Astrocyte of the cerebellum (primary cell): ENCODE data around the gene ARL13B.
"Not testable (repeated sequence)": the region's sequence is repeated elsewhere in the genome, so short reads cannot be mapped to it uniquely, and the experiment has no call there.

Experiments
- DNase-seq: peaks from one replicate; pipeline ENCODE4 v3.0.0-alpha.2; 2011; ENCODE audit warnings: low read depth
- H3K4me3 ChIP-seq: 2 replicates; pipeline ENCODE4 v1.5.1; 2011; ENCODE audit warnings: mild to moderate bottlenecking, low read depth, low read length, moderate library complexity
- in situ Hi-C: cut with HindIII; loops from 2 replicates; pipeline ENCODE4 v1.10.0; 2017; ENCODE audit warnings: low sequenced_read_pairs
- TF ChIP-seq, protein P1 (sequence below): IDR thresholded peaks from 2 replicates; pipeline ENCODE4 v1.5.1; 2012; ENCODE audit warnings: low read length, low read depth, moderate library complexity, mild to moderate bottlenecking; ENCODE audit errors: missing control alignments

ARL13B gene

DNA sequence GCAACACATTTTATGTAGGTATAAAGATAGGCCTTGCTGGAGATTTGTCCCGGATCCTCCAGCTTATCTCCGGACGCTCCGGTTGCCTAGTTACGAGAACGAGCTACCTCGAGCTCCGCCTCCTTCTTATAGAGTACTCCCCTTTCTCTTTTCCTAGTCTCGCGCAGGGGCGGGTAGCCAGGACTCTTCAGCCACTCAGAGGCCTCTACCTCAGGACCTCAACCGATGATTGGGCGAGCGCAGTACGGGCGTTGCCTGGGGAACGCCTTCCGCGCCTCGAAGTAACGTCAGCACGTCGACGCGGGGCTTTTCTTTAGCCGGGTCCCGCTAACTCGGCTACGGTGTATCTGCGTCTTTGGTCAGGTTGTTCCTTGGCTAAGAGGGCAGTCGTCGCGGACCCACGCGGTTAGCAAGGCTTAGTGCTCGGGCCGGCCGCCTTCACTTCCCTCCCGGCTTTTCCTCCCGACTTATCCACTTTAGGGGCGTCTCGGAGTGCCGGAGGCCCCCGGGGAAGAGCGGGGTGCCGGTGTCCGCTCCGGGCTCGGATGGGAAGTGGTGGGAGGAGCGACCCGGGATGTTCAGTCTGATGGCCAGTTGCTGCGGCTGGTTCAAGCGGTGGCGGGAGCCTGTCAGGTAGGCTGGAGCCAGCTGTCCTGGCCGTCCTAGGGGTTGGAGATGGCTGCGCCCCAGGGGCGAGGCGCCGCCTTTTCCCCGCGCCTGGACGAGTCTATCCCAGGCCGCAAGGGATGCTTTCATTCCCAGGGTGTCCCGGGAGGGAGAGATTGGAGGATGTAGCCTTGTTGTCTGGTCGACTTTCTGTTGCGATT is at the start of gene ARL13B:
Gene ARL13B, plus strand, starts transcription at position 306 of the 827 bp plus-strand sequence. Its CDS starts 269 bp downstream, at position 575.
- TF ChIP-seq, protein P1, sequence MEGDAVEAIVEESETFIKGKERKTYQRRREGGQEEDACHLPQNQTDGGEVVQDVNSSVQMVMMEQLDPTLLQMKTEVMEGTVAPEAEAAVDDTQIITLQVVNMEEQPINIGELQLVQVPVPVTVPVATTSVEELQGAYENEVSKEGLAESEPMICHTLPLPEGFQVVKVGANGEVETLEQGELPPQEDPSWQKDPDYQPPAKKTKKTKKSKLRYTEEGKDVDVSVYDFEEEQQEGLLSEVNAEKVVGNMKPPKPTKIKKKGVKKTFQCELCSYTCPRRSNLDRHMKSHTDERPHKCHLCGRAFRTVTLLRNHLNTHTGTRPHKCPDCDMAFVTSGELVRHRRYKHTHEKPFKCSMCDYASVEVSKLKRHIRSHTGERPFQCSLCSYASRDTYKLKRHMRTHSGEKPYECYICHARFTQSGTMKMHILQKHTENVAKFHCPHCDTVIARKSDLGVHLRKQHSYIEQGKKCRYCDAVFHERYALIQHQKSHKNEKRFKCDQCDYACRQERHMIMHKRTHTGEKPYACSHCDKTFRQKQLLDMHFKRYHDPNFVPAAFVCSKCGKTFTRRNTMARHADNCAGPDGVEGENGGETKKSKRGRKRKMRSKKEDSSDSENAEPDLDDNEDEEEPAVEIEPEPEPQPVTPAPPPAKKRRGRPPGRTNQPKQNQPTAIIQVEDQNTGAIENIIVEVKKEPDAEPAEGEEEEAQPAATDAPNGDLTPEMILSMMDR, result no peak
- H3K4me3 ChIP-seq, result peak within 1 kb of the TSS; percentile 81
- DNase-seq, result peak; percentile 96
- in situ Hi-C loops, result no loop called here

DNA sequence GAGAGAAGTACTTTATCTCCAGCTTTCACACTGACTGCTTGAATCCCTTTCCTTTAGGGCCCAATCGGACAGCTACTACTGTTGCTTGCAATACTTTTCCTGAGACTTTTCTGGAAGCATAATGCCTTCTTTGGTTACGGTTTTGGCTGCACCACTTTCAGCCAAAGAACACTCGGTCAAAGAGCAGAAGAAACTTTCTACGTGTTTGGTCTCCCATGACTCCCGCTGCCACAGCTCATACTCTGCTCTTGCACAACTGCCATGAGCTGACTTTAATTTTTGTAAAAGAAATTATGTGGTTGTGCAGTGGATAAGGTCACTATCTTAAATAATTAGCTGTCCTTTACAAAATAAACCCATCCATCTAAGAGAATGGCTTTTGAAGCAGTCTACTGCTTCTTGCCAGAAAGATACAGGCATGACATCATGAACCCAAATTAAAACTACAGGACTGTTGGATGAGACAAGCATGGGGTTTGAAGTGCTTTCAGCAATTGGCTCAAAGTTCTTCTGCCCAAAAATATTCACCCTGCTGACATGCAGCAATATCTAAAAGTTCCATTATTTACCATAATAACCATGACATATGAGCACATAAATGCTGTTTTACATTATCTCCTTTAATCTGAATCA is 48.2 kb upstream of the ARL13B start:
- in situ Hi-C loops, result no loop called here
- no peak overlapping the region for H3K4me3 ChIP-seq
- no peak for DNase-seq
- TF ChIP-seq, protein P1, result no peak

DNA sequence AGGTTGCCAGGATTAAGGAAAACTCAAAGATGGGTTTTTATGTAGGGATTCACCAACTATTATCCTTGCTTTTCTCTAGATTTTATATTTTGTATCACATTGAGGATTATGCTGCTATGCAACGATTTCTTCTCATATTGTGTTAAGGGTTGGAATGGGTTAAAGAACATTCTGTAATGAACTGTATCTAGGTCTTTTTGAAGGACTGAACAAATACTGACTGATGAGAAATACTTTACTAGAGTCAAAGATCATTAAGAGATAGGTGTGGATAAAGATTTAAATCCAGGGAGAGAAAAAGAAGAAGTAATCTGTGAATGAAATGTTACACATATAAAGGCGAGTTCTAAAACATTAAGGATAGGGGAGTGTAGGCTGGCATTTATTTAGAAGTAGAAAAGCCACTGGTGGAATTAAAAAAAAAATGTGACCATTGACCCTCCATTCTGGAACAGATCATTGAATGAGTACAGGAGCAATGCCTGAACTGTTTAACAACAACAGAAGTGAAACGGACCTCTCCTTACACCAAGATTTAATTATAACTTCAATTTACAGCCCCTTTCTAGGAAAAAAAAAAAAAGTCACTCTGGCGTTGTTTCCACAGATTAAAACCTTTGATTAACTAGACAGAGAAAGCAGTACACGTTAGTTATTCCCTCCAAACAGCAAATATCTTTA is 45.4 kb upstream of the ARL13B start:
- in situ Hi-C loops, result no loop called here
- DNase-seq, result no peak
- TF ChIP-seq, protein P1, result no peak
- H3K4me3 ChIP-seq, result no peak overlapping the region

DNA sequence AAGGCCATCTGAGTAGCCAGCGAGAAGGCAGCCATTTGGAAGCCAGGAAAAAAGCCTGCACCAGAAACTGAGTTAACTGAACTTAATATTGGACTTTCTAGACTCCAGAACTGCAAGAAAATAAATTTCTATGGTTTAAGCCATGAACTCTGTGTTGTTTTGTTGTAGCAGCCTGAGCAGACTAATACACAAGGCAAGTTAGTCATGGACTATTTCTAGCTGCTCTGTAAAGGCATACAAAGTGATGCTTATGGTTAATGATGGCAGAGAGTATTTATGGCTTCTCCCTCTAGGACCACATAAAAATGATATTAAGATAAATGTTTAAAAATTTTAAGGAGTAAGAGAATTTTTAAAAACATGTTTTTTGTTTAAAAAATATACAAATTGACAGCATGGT is 43.4 kb upstream of the ARL13B start:
- TF ChIP-seq, protein P1, result no peak
- no peak overlapping the region for H3K4me3 ChIP-seq
- no peak for DNase-seq
- in situ Hi-C loops, result no loop called here

DNA sequence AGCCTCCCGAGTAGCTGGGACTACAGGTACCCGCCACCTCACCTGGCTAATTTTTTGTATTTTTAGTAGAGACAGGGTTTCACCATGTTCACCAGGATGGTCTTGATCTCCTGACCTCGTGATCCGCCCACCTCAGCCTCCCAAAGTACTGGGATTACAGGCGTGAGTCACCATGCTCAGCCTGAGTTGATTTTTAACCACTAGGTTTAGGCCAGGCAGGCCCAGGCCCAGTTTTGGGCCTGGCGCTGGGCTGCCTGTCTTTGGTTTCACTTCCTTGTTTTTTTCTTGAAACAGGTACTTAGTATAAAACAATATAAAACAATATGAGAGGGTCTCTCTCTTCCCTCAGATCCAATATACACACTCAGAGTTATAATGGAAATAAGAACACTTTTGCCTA is 42.5 kb upstream of the ARL13B start:
- H3K4me3 ChIP-seq, in situ Hi-C loops, DNase-seq: not testable (repeated sequence)

- H3K4me3 ChIP-seq, DNase-seq, in situ Hi-C loops: not testable (repeated sequence)
These were observed 30.0 kb upstream of the ARL13B start for GRCh38 chr3:93949958-93950357.

DNA sequence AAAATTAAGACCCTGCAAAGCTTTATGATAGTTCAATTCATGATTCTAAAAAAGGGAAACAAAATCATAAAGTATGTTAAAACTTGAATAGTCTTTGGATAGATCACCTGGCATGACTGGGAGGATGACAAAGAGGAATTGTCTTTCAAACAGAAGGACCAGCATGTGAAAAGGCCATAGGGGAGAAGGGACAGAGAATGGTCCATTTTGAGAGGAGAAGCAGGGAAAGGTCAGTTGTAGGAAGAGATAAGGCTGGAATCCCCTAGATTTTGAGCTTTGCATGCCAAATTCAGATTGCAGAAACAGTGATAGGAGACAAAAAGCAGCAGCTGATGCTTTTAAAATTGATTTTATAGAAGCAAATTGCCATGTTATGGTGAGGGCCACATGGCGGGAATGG is 18.9 kb upstream of the ARL13B start:
- no peak overlapping the region for H3K4me3 ChIP-seq
- TF ChIP-seq, protein P1, result no peak
- in situ Hi-C loops, result no loop called here
- no peak for DNase-seq
